Loucy (cell line): Measurements from ENCODE around the gene MRPL20.

Experiments used
- H2AFZ ChIP-seq: fragments of 200-600 bp; sonication (generic); 2 replicates; pipeline ENCODE4 v1.6.0; 2016; ENCODE audit warnings: antibody characterized with exemption, mild to moderate bottlenecking, low read length, moderate library complexity
- H3F3A ChIP-seq: fragments of 200-600 bp; 2 replicates; pipeline ENCODE4 v1.6.0; 2016; ENCODE audit warnings: antibody characterized with exemption, low read depth, mild to moderate bottlenecking
- H3K27me3 ChIP-seq: fragments of 200-600 bp; sonication (generic); 2 replicates; pipeline ENCODE4 v1.6.1; 2014; ENCODE audit warnings: low read length, mild to moderate bottlenecking; ENCODE audit not compliant: insufficient read depth, poor library complexity, severe bottlenecking
- H3K36me3 ChIP-seq: fragments of 200-600 bp; sonication (generic); 2 replicates; pipeline ENCODE4 v1.6.1; 2016; ENCODE audit warnings: low read length; ENCODE audit not compliant: insufficient read depth
- H3K4me1 ChIP-seq: fragments of 200-600 bp; sonication (generic); 2 replicates; pipeline ENCODE4 v1.5.1; 2014; ENCODE audit warnings: low read length, mild to moderate bottlenecking; ENCODE audit not compliant: insufficient read depth, poor library complexity, severe bottlenecking
- H3K4me2 ChIP-seq: fragments of 200-600 bp; sonication (generic); 2 replicates; pipeline ENCODE4 v1.6.0; 2014; ENCODE audit warnings: antibody characterized with exemption, low read length, low read depth, mild to moderate bottlenecking; ENCODE audit not compliant: poor library complexity, severe bottlenecking
- H3K4me3 ChIP-seq: fragments of 200-600 bp; sonication (generic); 2 replicates; pipeline ENCODE4 v1.5.1; 2014; ENCODE audit warnings: low read length, mild to moderate bottlenecking, mixed read lengths; ENCODE audit not compliant: poor library complexity, severe bottlenecking
- H3K79me2 ChIP-seq: fragments of 200-600 bp; sonication (generic); 2 replicates; pipeline ENCODE4 v1.6.1; 2014; ENCODE audit warnings: low read length; ENCODE audit not compliant: insufficient read depth
- H3K9ac ChIP-seq: fragments of 200-600 bp; sonication (generic); 2 replicates; pipeline ENCODE4 v1.6.0; 2014; ENCODE audit warnings: mild to moderate bottlenecking, low read depth, low read length, moderate library complexity; ENCODE audit not compliant: poor library complexity, severe bottlenecking
- H3K9me2 ChIP-seq: fragments of 200-600 bp; sonication (generic); replicated peaks from 2 replicates; pipeline ENCODE4 v1.6.1; 2016; ENCODE audit warnings: low read depth, low read length, mixed read lengths
- H3K9me3 ChIP-seq: fragments of 200-600 bp; sonication (generic); 2 replicates; pipeline ENCODE4 v1.6.1; 2014; ENCODE audit warnings: mild to moderate bottlenecking, antibody characterized with exemption, low read length, low read depth; ENCODE audit not compliant: insufficient read depth
- H4K20me1 ChIP-seq: fragments of 200-600 bp; sonication (generic); 2 replicates; pipeline ENCODE4 v1.6.0; 2014; ENCODE audit warnings: antibody characterized with exemption, low read length, mild to moderate bottlenecking; ENCODE audit not compliant: insufficient read depth, poor library complexity, severe bottlenecking
- EZH2phosphoT487 ChIP-seq: fragments of 200-600 bp; IDR thresholded peaks from 2 replicates; pipeline ENCODE4 v1.6.1; 2018; ENCODE audit warnings: antibody characterized with exemption, mild to moderate bottlenecking, moderate library complexity, borderline replicate concordance
- TF ChIP-seq, protein P1 (sequence below): fragments of 200-600 bp; sonication (generic); conservative IDR thresholded peaks from 2 replicates; pipeline ENCODE4 v1.5.1; 2014; ENCODE audit warnings: mild to moderate bottlenecking, antibody characterized with exemption, low read length

The MRPL20 gene

DNA sequence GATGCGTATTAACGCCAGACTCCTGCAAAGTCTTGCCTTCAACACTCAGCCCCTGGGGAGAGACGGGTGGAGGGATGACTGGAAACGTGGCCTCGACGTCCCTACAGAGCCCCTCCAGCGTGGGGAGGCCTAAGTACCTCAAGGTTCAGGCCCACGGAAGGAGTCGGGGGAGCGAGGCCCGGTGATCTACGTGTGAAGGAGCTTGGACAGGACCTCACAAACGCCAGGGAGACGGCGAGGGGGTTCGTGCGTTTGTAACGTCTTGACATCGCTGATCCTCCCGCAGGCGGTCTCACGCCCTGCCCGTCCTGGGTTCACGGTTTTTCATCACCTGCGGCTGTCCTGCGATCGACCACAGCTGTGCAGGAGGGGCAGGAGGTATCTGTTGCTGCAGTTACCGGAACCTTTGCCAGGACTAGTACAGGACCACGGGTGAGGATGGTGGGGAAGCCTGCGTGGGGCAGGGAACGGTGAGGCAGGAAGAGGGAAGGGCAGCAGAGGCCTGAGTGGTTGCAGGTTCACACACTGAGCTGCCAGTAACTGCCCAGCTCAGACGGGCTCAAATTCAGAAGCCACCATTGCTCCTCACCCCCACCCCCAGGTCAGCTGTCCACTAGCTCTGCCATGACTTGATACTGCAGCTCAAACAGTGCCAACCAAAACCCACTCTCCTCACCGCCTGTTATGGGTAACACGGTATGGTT is 7.1 kb downstream of the MRPL20 start:
- H3K9me3 ChIP-seq, result no peaks in the 10 kb centered on the region
- TF ChIP-seq, protein P1, sequence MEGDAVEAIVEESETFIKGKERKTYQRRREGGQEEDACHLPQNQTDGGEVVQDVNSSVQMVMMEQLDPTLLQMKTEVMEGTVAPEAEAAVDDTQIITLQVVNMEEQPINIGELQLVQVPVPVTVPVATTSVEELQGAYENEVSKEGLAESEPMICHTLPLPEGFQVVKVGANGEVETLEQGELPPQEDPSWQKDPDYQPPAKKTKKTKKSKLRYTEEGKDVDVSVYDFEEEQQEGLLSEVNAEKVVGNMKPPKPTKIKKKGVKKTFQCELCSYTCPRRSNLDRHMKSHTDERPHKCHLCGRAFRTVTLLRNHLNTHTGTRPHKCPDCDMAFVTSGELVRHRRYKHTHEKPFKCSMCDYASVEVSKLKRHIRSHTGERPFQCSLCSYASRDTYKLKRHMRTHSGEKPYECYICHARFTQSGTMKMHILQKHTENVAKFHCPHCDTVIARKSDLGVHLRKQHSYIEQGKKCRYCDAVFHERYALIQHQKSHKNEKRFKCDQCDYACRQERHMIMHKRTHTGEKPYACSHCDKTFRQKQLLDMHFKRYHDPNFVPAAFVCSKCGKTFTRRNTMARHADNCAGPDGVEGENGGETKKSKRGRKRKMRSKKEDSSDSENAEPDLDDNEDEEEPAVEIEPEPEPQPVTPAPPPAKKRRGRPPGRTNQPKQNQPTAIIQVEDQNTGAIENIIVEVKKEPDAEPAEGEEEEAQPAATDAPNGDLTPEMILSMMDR, result no peak
- TF ChIP-seq EZH2phosphoT487, result no peak
- no peaks in the 10 kb centered on the region for H3K9me2 ChIP-seq
- peaks cover 38% of the 10 kb centered on the region for H3K4me1 ChIP-seq
- H3K36me3 ChIP-seq, result peaks cover 43% of the 10 kb centered on the region; the same call in 1 of the 2 replicates
- peak overlapping the region; percentile 75 for H2AFZ ChIP-seq
- H3K4me3 ChIP-seq, result peak overlapping the region; percentile 87
- H3K27me3 ChIP-seq, result peaks cover 6% of the 10 kb centered on the region
- H3K9ac ChIP-seq, result peak overlapping the region; percentile 95
- no peaks in the 10 kb centered on the region for H3F3A ChIP-seq
- peak overlapping the region; percentile 97 for H3K4me2 ChIP-seq
- H4K20me1 ChIP-seq, result peaks cover 41% of the 10 kb centered on the region
- H3K79me2 ChIP-seq, result peaks cover 85% of the 10 kb centered on the region

DNA sequence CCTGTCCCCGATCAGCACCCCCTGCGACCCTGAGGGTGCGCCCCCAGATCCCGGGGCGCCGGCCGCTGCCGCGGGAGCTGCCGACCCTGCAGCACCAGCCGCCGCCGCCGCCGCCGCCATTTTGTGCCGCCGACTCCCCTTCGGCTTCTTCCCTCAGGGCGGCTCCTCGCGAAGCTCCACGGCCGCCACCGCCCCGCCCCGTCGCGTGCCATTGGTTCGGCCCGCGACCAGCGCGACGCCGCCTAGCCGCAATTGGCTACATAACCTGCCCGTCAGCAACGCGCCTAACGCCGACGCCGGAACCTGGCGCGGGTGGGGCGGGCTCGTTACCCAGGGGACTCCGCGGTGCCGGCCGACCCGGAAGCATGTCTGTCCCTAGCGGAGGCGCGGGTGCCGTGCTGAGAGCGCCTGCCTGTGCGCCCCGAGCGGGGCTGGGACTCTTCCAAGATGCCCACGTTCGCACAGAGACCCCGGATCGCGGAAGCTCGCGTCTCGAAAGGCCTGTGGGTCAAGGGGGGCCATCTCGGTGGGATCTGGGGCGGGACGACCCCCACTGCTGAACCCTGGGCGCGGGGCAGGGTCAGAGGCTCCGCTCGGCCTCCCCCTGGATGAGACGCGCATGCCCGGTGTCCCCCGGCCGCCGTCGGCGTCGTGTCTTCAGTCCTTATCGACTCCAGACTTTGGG is 7.8 kb downstream of the MRPL20 start, which contains the start of gene CCNL2:
CCNL2 (minus strand) TSS at position 149 of the 685 bp plus-strand sequence; CDS start at position 120, 29 bp downstream.
- no peak for TF ChIP-seq EZH2phosphoT487
- TF ChIP-seq, protein P1, result peak; percentile 45
- Histone ChIP-seq H4K20me1 (peaks cover 41% of the 10 kb centered on the region), H2AFZ (peak within 1 kb of the TSS; percentile 88), H3K27me3 (peaks cover 6% of the 10 kb centered on the region), H3K79me2 (peaks cover 79% of the 10 kb centered on the region), H3F3A (no peaks in the 10 kb centered on the region), H3K9me2 (no peaks in the 10 kb centered on the region), H3K9ac (peak within 1 kb of the TSS; percentile 95), H3K36me3 (peaks cover 42% of the 10 kb centered on the region; the same call in 1 of the 2 replicates), H3K4me1 (peaks cover 37% of the 10 kb centered on the region), H3K4me2 (peak within 1 kb of the TSS; percentile 98), H3K4me3 (peak within 1 kb of the TSS; percentile 87), H3K9me3 (no peaks in the 10 kb centered on the region)

DNA sequence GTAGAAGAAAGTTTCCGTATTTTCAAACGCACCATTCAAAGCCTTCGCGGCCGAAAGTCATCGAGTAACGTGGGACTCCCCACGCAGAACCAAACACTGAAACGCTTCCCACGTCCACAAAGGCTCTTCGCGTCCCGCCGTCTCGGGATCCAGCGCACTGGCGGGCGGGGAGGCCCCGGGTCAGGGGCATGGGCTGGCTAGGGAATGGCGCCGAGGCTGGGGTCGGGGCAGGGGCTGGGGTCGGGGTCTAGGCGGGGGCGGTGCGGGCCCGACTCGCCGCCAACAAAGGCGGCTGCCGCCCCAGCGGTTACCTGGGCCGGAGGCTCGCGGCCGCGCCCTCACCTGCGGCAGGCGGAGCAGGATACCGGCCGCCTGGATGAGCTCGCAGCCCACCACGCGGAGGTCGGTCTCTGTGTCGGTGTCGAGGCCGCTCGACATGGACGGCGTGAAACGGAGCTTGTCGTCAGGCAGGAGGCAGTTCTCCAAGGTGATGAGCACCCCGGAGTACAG is 8.4 kb downstream of the MRPL20 start:
- peaks cover 44% of the 10 kb centered on the region for H4K20me1 ChIP-seq
- H3K4me1 ChIP-seq, result peaks cover 37% of the 10 kb centered on the region
- H3K36me3 ChIP-seq, result peaks cover 46% of the 10 kb centered on the region; the same call in 1 of the 2 replicates
- no peaks in the 10 kb centered on the region for H3K9me2 ChIP-seq
- peaks cover 82% of the 10 kb centered on the region for H3K79me2 ChIP-seq
- peaks cover 6% of the 10 kb centered on the region for H3K27me3 ChIP-seq
- no peaks in the 10 kb centered on the region for H3K9me3 ChIP-seq
- H3F3A ChIP-seq, result no peaks in the 10 kb centered on the region
- H2AFZ ChIP-seq, result peak overlapping the region; percentile 88
- peak overlapping the region; percentile 92 for H3K9ac ChIP-seq
- peak overlapping the region; percentile 98 for H3K4me2 ChIP-seq
- peak overlapping the region; percentile 87 for H3K4me3 ChIP-seq
- no peak for TF ChIP-seq EZH2phosphoT487
- TF ChIP-seq, protein P1, result no peak
